Gastroesophageal sphincter (tissue), 3 donors: ENCODE data around the gene CCDC137.

Experiments
- CTCF ChIP-seq, 4 experiments: fragments of 200-600 bp in 2 of 4; fragments of 450-650 bp in 2 of 4; sonication (generic) in 1 of 4; IDR thresholded peaks; one replicate each; pipeline ENCODE4 v1.5.1; 2017 to 2019; ENCODE audit warnings: antibody characterized with exemption in 4 of 4, mild to moderate bottlenecking in 2 of 4, moderate library complexity in 2 of 4
- POLR2AphosphoS5 ChIP-seq: sonication (generic); formaldehyde crosslinking; IDR thresholded peaks from one replicate; pipeline ENCODE4 v1.6.1; 2017; ENCODE audit warnings: antibody characterized with exemption

DNA sequence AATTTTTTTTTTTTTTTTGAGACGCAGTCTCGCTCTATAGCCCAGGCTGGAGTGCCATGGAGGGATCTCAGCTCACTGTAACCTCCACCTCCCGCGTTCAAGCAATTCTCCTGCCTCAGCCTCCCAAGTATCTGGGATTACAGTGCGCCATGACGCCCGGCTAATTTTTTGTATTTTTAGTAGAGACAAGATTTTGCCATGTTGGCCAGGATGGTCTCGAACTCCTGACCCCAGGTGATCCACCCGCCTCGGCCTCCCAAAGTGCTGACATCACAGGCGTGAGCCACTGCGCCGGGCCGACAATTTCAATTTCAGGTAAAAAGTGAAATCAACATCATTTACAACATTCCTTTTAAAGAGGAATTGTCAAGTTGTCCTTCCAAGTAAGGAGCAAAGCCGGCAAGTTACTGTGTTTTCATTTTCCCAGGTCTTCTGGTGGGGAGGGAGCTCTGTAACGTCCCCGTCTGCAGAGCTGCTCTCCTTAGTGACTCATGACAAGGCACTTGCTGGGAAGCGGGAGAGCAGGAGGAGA lies 30.5 kb upstream of the CCDC137 start:
- no peak for TF ChIP-seq CTCF (IDR thresholded peaks at IDR 0.05)
- TF ChIP-seq POLR2AphosphoS5 = no peak
